Stimulated activated CD8-positive, alpha-beta memory T cell treated with anti-CD3 and anti-CD28 coated beads, Interleukin-15, amount 100 ng/mL, for 4 hours (primary cell): ENCODE measurements around the gene CCDC157.

Experiments
- DNase-seq, 2 donors: peaks; one replicate each; pipeline ENCODE4 v3.0.0-alpha.2; 2020; ENCODE audit warnings: low read depth in 2 of 2

Gene CCDC157

GRCh38 chr22:30356449-30357235 lies at the start of gene CCDC157, which contains the start of gene SF3A1:
Gene CCDC157 (plus strand): TSS chr22:30357007. CDS start chr22:30366001, 8,994 bp downstream.
Gene SF3A1 (minus strand): TSS chr22:30356894. CDS start chr22:30356792, 102 bp downstream.
- peak; percentile 70 to 71 for DNase-seq

- DNase-seq, result no peak
Observed at GRCh38 chr22:30307041-30307574, 49.7 kb upstream of the CCDC157 start.

- no peak for DNase-seq
Observed at GRCh38 chr22:30308093-30308492, 48.7 kb upstream of the CCDC157 start.

GRCh38 chr22:30308518-30309230 lies 48.1 kb upstream of the CCDC157 start:
- DNase-seq, result no peak

GRCh38 chr22:30309951-30310741 lies 46.7 kb upstream of the CCDC157 start:
- no peak for DNase-seq

GRCh38 chr22:30310881-30311771 lies 45.7 kb upstream of the CCDC157 start:
- no peak for DNase-seq

GRCh38 chr22:30312053-30312452 lies 44.8 kb upstream of the CCDC157 start:
- no peak for DNase-seq

- no peak for DNase-seq
Observed at GRCh38 chr22:30313527-30314363, 43.1 kb upstream of the CCDC157 start.

GRCh38 chr22:30314915-30315314 lies 41.9 kb upstream of the CCDC157 start:
- DNase-seq, result peak in 1 of 2 donors; percentile 31

GRCh38 chr22:30315962-30316576 lies 40.7 kb upstream of the CCDC157 start:
- no peak for DNase-seq

- DNase-seq, result no peak
Observed at GRCh38 chr22:30317778-30318177, 39.0 kb upstream of the CCDC157 start.

GRCh38 chr22:30318799-30319419 lies 37.9 kb upstream of the CCDC157 start:
- no peak for DNase-seq

GRCh38 chr22:30320021-30320556 lies 36.7 kb upstream of the CCDC157 start:
- DNase-seq, result no peak

GRCh38 chr22:30321461-30321860 lies 35.3 kb upstream of the CCDC157 start:
- DNase-seq, result no peak

- DNase-seq, result no peak
Observed at GRCh38 chr22:30323246-30323645, 33.6 kb upstream of the CCDC157 start.

- DNase-seq, result no peak
Observed at GRCh38 chr22:30324014-30324730, 32.6 kb upstream of the CCDC157 start.

GRCh38 chr22:30325065-30325720 lies 31.6 kb upstream of the CCDC157 start:
- DNase-seq, result no peak
